ENCODE measurements around the gene YARS2.

- no peak for TF ChIP-seq CTCF (conservative IDR thresholded peaks at IDR 0.05)
- no peak for TF ChIP-seq ZFX (IDR thresholded peaks at IDR 0.05)
These were observed 14.4 kb upstream of the YARS2 start for GRCh38 chr12:32770141-32770540.
